Ovary (tissue), 3 donors: ENCODE measurements around the gene TWNK.

Experiments
- EP300 ChIP-seq: sonication (generic); formaldehyde crosslinking; IDR thresholded peaks from one replicate; pipeline ENCODE4 v1.6.1; 2017; ENCODE audit warnings: antibody characterized with exemption
- POLR2A ChIP-seq: fragments of 450-650 bp; IDR thresholded peaks from one replicate; pipeline ENCODE4 v1.6.1; 2017; ENCODE audit warnings: antibody characterized with exemption, mild to moderate bottlenecking, moderate library complexity
- TF ChIP-seq, protein P1 (sequence below), 3 donors: fragments of 450-650 bp in 2 of 3; fragments of 200-600 bp in 1 of 3; IDR thresholded peaks; one replicate each; pipeline versions ENCODE4 v1.5.1 to v1.8.0; 2016 to 2022; ENCODE audit warnings: antibody characterized with exemption in 3 of 3, mild to moderate bottlenecking in 1 of 3
- donor health status: DM: no; HTN: no; CAD: no.

DNA sequence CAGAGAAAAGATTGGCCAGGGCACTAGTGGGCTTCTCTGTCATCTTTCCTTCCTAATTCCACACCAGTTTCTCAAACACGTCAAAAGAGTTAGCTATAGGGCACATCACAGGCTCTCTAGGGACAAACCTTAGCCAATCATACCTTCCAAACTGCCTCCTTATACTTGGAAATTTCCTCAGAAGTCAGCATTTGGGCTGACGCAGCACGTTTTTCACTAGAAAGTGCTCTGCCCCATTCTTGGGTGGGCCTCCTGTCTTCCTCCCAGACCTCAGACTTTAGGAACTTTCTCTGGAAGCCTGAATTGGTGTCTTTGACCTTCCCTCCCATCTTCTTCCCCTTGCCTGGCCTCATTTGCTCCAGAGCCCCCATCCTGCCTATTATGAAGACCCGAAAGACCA is 54.8 kb downstream of the TWNK start:
- TF ChIP-seq, protein P1, sequence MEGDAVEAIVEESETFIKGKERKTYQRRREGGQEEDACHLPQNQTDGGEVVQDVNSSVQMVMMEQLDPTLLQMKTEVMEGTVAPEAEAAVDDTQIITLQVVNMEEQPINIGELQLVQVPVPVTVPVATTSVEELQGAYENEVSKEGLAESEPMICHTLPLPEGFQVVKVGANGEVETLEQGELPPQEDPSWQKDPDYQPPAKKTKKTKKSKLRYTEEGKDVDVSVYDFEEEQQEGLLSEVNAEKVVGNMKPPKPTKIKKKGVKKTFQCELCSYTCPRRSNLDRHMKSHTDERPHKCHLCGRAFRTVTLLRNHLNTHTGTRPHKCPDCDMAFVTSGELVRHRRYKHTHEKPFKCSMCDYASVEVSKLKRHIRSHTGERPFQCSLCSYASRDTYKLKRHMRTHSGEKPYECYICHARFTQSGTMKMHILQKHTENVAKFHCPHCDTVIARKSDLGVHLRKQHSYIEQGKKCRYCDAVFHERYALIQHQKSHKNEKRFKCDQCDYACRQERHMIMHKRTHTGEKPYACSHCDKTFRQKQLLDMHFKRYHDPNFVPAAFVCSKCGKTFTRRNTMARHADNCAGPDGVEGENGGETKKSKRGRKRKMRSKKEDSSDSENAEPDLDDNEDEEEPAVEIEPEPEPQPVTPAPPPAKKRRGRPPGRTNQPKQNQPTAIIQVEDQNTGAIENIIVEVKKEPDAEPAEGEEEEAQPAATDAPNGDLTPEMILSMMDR (IDR thresholded peaks at IDR 0.05) = no peak
- TF ChIP-seq POLR2A (no peak), EP300 (no peak)
